Aorta (tissue), 5 donors: ENCODE measurements around the gene INPP4B. TPM values are rescaled to one million over a fixed set of nuclear protein-coding genes. Genes with fewer than 3 reads are reported as not detected.
A peak's percentile ranks its signal among the peaks of the same experiment; 100 is the strongest.

Experiments
- ATAC-seq: fragments of 200-7000 bp; cut with Tn5 transposase; one replicate; pipeline ENCODE4 v1.9.1; 2022; ENCODE audit warnings: moderate library complexity; ENCODE audit not compliant: low FRiP score
- DNase-seq, 2 donors: peaks; one replicate each; pipeline ENCODE4 v3.0.0-alpha.2; 2020
- H3K27ac ChIP-seq, 2 donors: one replicate each; pipeline ENCODE4 v1.5.1; 2013; ENCODE audit warnings: low read length in 2 of 2, mild to moderate bottlenecking in 2 of 2, moderate library complexity in 2 of 2, control low read depth in 1 of 2, inconsistent platforms in 1 of 2, low read depth in 1 of 2
- H3K27me3 ChIP-seq, 2 donors: one replicate each; pipeline ENCODE4 v1.6.1; 2013; ENCODE audit warnings: control low read depth in 1 of 2, low read length in 1 of 2, mild to moderate bottlenecking in 1 of 2, moderate library complexity in 1 of 2; ENCODE audit not compliant: insufficient read depth in 2 of 2, control insufficient read depth in 1 of 2
- H3K36me3 ChIP-seq, 2 donors: one replicate each; pipeline ENCODE4 v1.6.1; 2013; ENCODE audit warnings: control low read depth in 1 of 2, low read length in 1 of 2, mild to moderate bottlenecking in 1 of 2; ENCODE audit not compliant: insufficient read depth in 2 of 2, control insufficient read depth in 1 of 2
- H3K4me1 ChIP-seq, 2 donors: one replicate each; pipeline ENCODE4 v1.6.1; 2013; ENCODE audit warnings: low read length in 2 of 2, control low read depth in 1 of 2, mild to moderate bottlenecking in 1 of 2, moderate library complexity in 1 of 2; ENCODE audit not compliant: insufficient read depth in 2 of 2, control insufficient read depth in 1 of 2
- H3K4me3 ChIP-seq, 2 donors: one replicate each; pipeline ENCODE4 v1.5.1; 2013; ENCODE audit warnings: low read length in 2 of 2, control low read depth in 1 of 2, mild to moderate bottlenecking in 1 of 2
- H3K9me3 ChIP-seq: one replicate; pipeline ENCODE4 v1.6.1; 2013; ENCODE audit warnings: mild to moderate bottlenecking, low read length; ENCODE audit not compliant: control insufficient read depth
- WGBS, 2 donors: extraction: QIAGEN DNeasy Blood & Tissue Kit; methylation state at CpG; one replicate each; pipeline ENCODE4 v1.1.7; 2013; 5-methylcytosine and 5-hydroxymethylcytosine counted together
- intact Hi-C, 2 donors: fragments of 100-400 bp; cut with DNase I; formaldehyde crosslinking; loops; one replicate each; pipeline versions ENCODE4 v1.14.2 to v1.15.0; 2022
- polyA plus RNA-seq, 2 donors: library from polyadenylated mRNA; stranded (reverse); fragments of 200-250 nt; gene quantifications; one replicate each; pipeline ENCODE4 v1.2.3, GENCODE V29; 2013
- total RNA-seq, 2 donors: library from RNA; stranded (reverse); fragmentation: NEBNext Ultra II Directional; extraction: Animal tissue kit (Norgen Biotek cat#: 25700); gene quantifications; one replicate each; pipeline ENCODE4 v1.2.1, GENCODE V29; 2021
- donor health status: healthy with polysubstance abuse.
- donor health status: Bipolar disorder and iron deficiency.
- donor health status: DM: no; HTN: no; CAD: no.
- donor health status: DM: no; HTN: no; CAD: no.
- donor health status: DM: yes; HTN: yes; CAD: no.

The INPP4B gene
- total and polyA plus RNA-seq, 4 donors, result 3.3 to 36.8 (median 20.7) TPM

DNA sequence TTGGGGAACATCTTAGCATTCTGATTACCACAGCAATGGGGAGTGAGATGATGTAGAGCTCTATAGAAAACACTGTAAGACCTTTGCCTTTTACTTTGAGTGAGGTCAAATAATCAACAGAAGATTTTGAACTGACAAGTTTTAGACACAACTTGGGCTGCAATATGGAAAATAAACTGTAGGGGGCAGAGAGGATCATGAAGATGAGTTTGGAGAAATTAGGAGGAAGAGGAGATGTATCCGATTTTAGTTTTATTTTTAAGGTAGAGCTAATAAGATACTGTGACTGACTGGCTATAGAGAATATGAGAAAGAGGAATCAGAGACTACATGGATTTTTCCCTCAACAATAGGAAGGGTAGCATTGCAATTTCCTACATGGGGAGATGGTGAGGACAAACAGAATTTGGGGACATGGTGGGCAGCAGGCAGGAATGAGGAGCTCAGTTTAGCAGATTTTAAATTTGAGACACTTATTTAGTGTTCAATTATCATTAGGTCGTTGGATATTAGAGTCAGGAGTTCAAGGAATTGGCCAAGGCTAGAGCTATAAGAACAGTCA, 563.1 kb downstream of the INPP4B start:
- no peak overlapping the region for H3K4me3 ChIP-seq
- no peak overlapping the region for H3K27ac ChIP-seq
- 15 to 16% methylated on average over 2 of the region's 2 CpGs for WGBS, 2 donors
- DNase-seq, result no peak
- intact Hi-C loops, result no loop called here
- no peak for ATAC-seq
- no peaks in the 10 kb centered on the region for H3K36me3 ChIP-seq
- H3K4me1 ChIP-seq, result peaks cover 0 to 3% of the 10 kb centered on the region in 2 donors
- no peaks in the 10 kb centered on the region for H3K9me3 ChIP-seq
- no peaks in the 10 kb centered on the region for H3K27me3 ChIP-seq

GRCh38 chr4:142281999-142282398, 564.1 kb downstream of the INPP4B start:
- no peaks in the 10 kb centered on the region for H3K9me3 ChIP-seq
- no peaks in the 10 kb centered on the region for H3K36me3 ChIP-seq
- 94 to 96% methylated on average over 1 of the region's 1 CpG for WGBS, 2 donors
- DNase-seq (no peak), ATAC-seq (no peak)
- H3K27ac ChIP-seq, result no peak overlapping the region
- intact Hi-C loops, result no loop called here
- H3K4me3 ChIP-seq, result no peak overlapping the region
- H3K27me3 ChIP-seq, result no peaks in the 10 kb centered on the region
- H3K4me1 ChIP-seq, result peaks cover 0 to 3% of the 10 kb centered on the region in 2 donors

DNA sequence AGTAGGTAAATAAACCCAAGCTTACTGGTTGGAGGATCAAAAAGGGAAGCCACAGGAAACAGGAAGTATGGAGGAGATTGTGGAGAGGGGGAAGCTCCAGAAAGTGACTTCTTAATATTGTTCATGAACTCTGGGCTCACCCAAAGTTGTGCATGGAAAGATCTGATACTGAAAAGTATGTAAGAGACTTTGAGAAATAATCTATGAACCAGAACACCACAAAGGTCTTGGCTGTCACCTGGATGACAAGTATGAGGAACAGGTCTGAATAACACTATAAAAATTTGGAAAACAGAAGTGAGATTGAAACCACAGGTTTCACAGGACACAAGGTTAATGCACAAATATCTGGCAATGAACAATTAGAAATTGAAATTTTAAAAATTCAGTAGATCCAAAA, 567.4 kb downstream of the INPP4B start:
- no peak overlapping the region for H3K27ac ChIP-seq
- no peaks in the 10 kb centered on the region for H3K9me3 ChIP-seq
- ATAC-seq, result no peak
- H3K27me3 ChIP-seq, result no peaks in the 10 kb centered on the region
- H3K36me3 ChIP-seq, result no peaks in the 10 kb centered on the region
- H3K4me3 ChIP-seq, result no peak overlapping the region
- peaks cover 0 to 3% of the 10 kb centered on the region in 2 donors for H3K4me1 ChIP-seq
- no peak for DNase-seq
- intact Hi-C loops, result no loop called here

- WGBS, 2 donors, result 96 to 97% methylated on average over 1 of the region's 1 CpG
- ATAC-seq, result no peak
- no peaks in the 10 kb centered on the region for H3K36me3 ChIP-seq
- intact Hi-C loops, result no loop called here
- no peaks in the 10 kb centered on the region for H3K9me3 ChIP-seq
- H3K27me3 ChIP-seq, result no peaks in the 10 kb centered on the region
- H3K4me1 ChIP-seq, result peaks cover 0 to 3% of the 10 kb centered on the region in 2 donors
- no peak for DNase-seq
- no peak overlapping the region for H3K27ac ChIP-seq
- no peak overlapping the region for H3K4me3 ChIP-seq
Observed at GRCh38 chr4:142278171-142278570, 567.9 kb downstream of the INPP4B start.

DNA sequence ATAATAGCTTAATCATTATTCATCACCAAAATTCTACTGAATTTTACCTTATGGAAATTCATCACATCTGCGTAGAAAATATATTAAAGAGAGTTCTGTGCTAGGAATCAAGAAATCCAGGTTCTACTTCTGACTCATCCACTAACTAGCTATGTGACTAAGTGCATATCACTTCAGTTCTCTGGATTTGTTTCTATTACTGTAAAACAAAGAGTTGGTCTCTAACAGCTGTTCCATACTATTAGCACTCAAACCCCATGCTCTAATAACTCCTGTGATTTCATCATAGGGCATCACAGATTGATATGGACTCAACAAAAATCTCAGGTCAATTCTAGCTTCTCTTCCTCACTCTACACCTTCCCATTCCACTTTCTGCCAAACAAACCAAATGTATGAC, 572.0 kb downstream of the INPP4B start:
- Histone ChIP-seq H3K36me3 (no peaks in the 10 kb centered on the region), H3K27ac (no peak overlapping the region), H3K9me3 (no peaks in the 10 kb centered on the region), H3K27me3 (no peaks in the 10 kb centered on the region), H3K4me1 (peaks cover 0 to 3% of the 10 kb centered on the region in 2 donors), H3K4me3 (no peak overlapping the region)
- DNase-seq (no peak), ATAC-seq (no peak)
- intact Hi-C loops, result no loop called here
- WGBS, 2 donors, result 97 to 100% methylated on average over 1 of the region's 1 CpG

GRCh38 chr4:142272452-142272851, 573.6 kb downstream of the INPP4B start:
- no peak overlapping the region for H3K27ac ChIP-seq
- no peaks in the 10 kb centered on the region for H3K27me3 ChIP-seq
- ATAC-seq (no peak), DNase-seq (no peak)
- H3K4me3 ChIP-seq, result no peak overlapping the region
- H3K4me1 ChIP-seq, result no peaks in the 10 kb centered on the region
- intact Hi-C loops, result no loop called here
- no peaks in the 10 kb centered on the region for H3K36me3 ChIP-seq
- H3K9me3 ChIP-seq, result no peaks in the 10 kb centered on the region

GRCh38 chr4:142271832-142272231, 574.3 kb downstream of the INPP4B start:
- H3K27me3 ChIP-seq, result no peaks in the 10 kb centered on the region
- no peak overlapping the region for H3K27ac ChIP-seq
- H3K9me3 ChIP-seq, result no peaks in the 10 kb centered on the region
- intact Hi-C loops, result no loop called here
- no peaks in the 10 kb centered on the region for H3K4me1 ChIP-seq
- DNase-seq (no peak), ATAC-seq (no peak)
- no peaks in the 10 kb centered on the region for H3K36me3 ChIP-seq
- H3K4me3 ChIP-seq, result no peak overlapping the region
- WGBS, 2 donors, result 49 to 50% methylated on average over 3 of the region's 3 CpGs

DNA sequence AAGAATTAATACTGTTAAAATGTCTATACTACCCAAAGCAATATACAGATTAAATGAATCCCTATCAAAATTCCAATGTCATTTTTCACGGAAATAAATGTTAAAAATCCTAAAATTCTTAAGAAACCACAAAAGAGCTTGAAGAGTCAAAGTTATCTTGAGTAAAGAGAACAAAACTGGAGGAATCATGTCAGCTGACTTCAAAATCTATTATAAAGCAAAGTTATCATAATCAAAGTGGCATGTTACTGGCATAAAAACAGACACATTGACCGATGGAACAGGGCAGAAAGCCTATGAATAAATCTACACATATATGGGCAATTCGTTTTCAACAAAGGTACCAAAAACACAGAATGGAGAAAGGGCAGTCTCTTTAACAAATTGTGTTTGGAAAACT, 579.0 kb downstream of the INPP4B start:
- intact Hi-C loops, result loop anchor here in 1 of 2 donors (5.0 kb wide), 1 partner anchor 35 kb away; no protein-coding TSS in a partner anchor
- Histone ChIP-seq H3K4me3 (no peak overlapping the region), H3K4me1 (peaks cover 0 to 5% of the 10 kb centered on the region in 2 donors), H3K27me3 (no peaks in the 10 kb centered on the region), H3K27ac (no peak overlapping the region), H3K9me3 (no peaks in the 10 kb centered on the region), H3K36me3 (no peaks in the 10 kb centered on the region)
- ATAC-seq (no peak), DNase-seq (no peak)
- 23 to 27% methylated on average over 3 of the region's 3 CpGs for WGBS, 2 donors

- H3K9me3 ChIP-seq, result no peaks in the 10 kb centered on the region
- DNase-seq (no peak), ATAC-seq (no peak)
- H3K36me3 ChIP-seq, result no peaks in the 10 kb centered on the region
- H3K4me1 ChIP-seq, result peaks cover 0 to 5% of the 10 kb centered on the region in 2 donors
- H3K4me3 ChIP-seq, result no peak overlapping the region
- H3K27me3 ChIP-seq, result no peaks in the 10 kb centered on the region
- 87 to 94% methylated on average over 2 of the region's 2 CpGs for WGBS, 2 donors
- intact Hi-C loops, result loop anchor here in 1 of 2 donors (5.0 kb wide), 1 partner anchor 36 kb away; no protein-coding TSS in a partner anchor
- H3K27ac ChIP-seq, result peak overlapping the region in 1 of 2 donors; percentile 57
Observed at GRCh38 chr4:142265946-142266345, 580.2 kb downstream of the INPP4B start.
